ENCODE data around the gene MARCO.
"Not testable (repeated sequence)": the region's sequence is repeated elsewhere in the genome, so short reads cannot be mapped to it uniquely, and the experiment has no call there.

Gene MARCO

GRCh38 chr2:118974103-118974993 lies 32.4 kb downstream of the MARCO start:
- no peak for DNase-seq (ENCODE audit: low spot score)

DNA sequence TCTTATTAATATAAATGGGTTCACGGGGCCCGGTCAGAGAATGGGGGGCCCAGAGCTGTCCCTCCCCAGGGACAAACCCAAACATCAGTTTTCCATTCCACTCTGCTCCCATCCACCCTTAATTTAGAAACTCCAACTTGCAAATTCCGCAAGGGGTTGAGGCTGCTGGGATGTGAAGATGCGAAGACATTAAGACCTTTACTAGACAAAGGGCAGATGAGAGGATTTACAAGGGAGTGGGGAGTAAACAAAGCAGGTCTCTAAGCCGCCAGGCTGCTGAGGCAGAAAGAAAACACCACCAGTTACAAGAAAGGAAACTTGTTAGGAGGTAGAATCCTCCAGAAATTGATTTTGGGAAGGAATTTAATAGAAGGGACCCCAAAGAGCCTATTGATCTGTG lies 33.1 kb downstream of the MARCO start:
- no peak for DNase-seq (ENCODE audit: low spot score)

DNA sequence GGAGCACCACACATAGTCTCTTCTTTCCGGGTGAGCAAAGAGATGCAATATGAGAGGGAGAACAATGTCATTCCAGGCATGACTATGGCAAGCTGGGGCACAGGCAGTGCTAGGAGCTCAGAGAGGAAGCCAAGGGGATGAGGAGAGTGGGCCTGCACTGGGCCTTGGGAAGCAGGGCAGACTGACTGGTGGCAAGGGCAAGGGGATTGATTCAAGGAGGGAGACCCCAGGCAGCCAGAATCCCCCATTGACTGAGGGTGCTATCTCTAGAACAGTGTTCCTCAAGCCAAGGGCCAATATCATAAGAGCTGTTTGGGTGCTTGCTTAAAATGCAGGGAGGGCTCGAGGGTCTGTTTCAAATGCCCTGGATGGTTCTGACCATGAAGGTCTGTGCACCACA lies 36.1 kb downstream of the MARCO start:
- DNase-seq (ENCODE audit: low spot score) = no peak

- DNase-seq (ENCODE audit: low spot score) = no peak
Observed at GRCh38 chr2:118979152-118979861, 37.3 kb downstream of the MARCO start.

DNA sequence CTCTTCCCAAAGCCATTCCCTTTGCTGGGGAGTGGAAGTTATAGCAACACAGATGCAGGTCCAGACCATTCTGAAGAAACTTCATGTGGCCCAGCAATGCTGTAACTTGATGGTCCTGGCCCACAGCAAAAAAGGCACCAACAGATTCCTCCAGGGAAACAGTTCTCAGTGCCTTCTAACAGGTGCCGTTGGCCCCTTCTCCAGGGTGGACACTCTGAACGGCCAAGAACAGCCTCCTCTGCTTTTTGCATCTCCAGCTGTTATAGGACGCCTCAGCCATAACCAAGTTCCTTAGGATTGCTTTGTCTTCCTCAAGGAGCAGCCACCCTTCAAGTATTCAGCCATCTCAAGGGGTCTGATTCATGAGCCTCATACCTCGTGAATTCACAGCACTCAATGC lies 38.0 kb downstream of the MARCO start:
- no peak for DNase-seq (ENCODE audit: low spot score)

DNA sequence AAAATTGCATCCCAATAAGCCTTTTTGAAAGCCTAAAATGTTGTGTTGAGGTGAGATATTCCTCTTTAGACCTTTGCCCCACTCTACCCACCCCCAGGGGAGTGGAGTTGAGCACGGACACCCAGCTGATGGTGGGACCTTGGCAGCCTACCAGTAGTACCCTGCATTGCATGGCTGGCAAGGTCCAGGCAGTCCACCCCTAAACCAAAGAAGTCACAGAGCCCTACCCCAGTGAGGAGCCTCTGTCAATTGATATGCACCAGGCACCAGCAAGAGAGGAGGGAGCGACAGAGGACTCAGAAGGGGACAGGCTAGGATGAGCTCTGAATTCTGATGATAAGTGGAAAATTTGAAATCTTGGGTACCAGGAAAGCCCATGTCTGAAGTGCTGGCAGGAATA lies 38.6 kb downstream of the MARCO start:
- DNase-seq (ENCODE audit: low spot score) = no peak

DNA sequence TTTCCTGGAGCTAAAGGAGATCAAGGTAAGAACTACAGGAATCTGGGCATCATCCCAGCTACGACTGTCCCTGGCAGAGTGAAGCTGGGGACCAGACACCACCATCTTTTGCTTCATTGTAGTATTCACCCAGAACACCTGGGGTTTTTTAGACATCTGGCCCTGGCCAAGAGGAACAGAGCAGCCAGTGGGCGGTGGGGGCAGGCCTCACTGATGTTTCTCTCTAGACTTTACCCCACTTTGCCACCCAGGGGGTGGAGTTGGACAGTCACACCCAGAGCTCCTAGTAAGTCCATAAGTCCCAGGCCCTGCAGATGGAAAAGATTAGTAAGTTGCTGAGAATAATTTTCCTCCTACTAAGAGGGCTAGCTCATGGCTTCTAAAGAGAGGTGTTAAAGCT lies 39.6 kb downstream of the MARCO start:
- DNase-seq (ENCODE audit: low spot score) = no peak

DNA sequence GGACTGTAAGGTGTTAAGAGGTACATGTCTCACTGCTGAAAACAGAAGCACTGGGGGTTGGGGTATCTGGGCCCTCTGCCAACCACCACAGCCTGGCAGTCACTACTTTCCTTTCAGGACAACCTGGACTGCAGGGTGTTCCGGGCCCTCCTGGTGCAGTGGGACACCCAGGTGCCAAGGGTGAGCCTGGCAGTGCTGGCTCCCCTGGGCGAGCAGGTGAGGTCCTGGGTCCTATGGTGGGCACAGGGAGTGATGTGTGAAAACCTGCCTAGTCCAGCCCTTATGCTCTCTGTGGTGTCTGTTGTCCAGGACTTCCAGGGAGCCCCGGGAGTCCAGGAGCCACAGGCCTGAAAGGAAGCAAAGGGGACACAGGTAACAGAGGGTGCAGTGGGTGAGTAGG lies 40.0 kb downstream of the MARCO start:
- DNase-seq (ENCODE audit: low spot score) = no peak

GRCh38 chr2:118983133-118983532 lies 41.1 kb downstream of the MARCO start:
- no peak for DNase-seq (ENCODE audit: low spot score)

DNA sequence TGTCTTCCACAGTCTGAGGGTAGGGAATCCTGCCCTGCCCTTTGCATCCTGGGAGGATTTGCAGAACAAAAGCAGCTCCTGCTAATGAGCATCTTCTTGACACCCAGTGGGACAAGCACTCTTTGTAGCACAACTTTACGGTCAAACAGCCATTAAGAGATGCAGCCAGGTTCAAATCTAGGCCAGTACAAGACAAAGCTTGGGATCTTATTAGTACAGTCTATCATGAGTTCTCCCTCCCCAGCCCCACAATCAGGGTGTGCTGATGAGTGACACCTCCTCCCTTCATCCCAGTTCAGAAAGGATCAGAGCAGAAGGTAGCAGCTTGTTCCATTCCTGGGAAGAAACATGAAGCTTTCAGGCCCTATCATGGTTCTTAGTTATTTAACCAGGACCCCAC lies 41.9 kb downstream of the MARCO start:
- DNase-seq (ENCODE audit: low spot score) = no peak

- DNase-seq (ENCODE audit: low spot score) = no peak
Observed at GRCh38 chr2:118986738-118987137, 44.7 kb downstream of the MARCO start.

DNA sequence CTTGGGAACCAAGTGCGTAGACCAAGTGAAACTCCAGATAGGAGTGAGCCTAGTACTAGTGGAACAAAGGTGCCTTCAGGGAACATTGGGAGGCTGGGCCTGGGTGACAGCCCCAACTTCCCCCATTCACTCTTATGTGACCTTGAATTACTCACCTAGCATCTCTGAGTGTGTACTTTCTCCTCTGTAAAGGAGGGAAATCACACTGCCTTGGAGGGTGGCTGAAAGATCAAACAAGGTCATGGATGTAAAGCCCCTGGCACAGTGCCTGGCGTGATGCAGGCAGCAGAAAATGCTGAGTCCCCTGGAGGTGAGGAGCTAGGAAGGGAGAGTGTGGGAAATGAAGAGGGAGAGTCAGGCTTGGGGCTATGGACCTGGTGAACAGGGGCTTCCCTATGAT lies 45.9 kb downstream of the MARCO start:
- DNase-seq (ENCODE audit: low spot score) = no peak

GRCh38 chr2:118988706-118989105 lies 46.7 kb downstream of the MARCO start:
- no peak for DNase-seq (ENCODE audit: low spot score)

DNA sequence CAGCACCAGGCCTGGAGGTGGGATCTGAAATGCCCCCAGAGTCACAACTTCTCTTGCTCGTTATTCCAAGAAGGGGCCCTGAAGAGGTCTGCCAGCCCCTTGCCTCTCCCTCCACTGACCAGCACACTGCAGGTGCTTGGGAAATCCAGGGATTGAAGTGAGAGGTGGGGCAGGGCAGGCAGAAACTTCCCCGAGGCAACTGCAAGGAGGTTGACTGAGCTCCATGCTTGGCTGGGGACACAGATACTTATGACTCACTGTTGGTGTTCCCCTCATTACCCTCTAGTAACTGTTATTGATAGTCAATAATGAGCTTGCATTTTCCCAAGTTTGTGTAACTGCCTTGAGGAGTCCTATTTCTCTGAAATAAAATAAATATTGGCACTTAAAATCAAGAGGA lies 47.5 kb downstream of the MARCO start:
- DNase-seq (ENCODE audit: low spot score) = no peak

DNA sequence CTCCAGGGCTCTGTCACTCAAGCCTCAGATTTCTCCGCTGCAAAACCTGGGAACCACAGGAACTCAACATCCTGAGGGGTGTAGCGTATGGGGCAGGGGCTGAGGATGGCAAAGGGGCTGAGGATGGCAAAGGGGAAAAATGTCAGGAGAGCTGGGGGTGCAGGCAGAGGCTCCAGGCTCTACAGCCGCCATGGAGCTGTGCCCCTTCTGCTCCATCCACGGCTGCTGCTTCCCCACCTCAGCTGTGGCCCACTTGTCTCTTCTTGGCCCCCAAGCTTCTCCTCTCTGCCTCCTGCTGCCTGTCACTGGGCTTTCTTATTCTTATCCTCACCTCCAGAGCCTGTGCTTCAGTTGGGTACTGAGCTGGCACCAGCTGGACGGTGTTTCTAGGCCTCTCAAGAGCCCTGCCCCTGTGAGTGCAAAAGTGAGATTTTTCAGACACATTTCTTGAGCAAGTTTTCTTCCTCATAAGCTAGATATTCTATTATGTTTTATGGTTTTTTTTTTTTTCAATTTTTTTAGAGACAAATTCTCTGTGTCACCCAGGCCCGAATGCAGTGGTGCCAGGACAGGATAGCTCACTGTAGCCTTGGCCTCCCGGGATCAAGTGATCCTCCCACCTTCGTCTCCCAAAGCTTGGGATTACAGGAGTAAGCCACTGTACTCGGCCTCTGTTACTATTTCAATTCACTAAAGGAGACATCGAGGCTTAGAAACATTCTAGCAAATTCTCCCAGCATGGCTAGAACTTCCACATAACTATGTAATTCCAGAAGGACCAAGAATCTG lies 49.0 kb downstream of the MARCO start:
- no peak for DNase-seq (ENCODE audit: low spot score)

DNA sequence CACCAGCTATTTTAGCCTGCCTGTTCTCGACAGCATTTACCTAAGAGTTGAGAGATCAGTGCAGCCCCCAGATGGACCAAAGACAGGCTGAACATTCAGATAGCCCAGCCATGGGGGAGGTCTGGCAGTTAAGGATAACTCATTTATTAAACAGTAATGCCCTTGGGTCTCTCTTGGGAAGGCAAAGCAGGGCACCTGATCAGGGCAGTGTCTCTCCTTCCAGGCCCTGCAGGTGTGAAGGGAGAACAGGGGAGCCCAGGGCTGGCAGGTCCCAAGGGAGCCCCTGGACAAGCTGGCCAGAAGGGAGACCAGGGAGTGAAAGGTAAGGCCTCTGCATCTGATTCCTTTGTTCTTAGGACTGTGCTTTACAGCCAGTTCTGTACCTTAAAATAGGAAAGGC lies 49.6 kb downstream of the MARCO start:
- DNase-seq (ENCODE audit: low spot score) = no peak

DNA sequence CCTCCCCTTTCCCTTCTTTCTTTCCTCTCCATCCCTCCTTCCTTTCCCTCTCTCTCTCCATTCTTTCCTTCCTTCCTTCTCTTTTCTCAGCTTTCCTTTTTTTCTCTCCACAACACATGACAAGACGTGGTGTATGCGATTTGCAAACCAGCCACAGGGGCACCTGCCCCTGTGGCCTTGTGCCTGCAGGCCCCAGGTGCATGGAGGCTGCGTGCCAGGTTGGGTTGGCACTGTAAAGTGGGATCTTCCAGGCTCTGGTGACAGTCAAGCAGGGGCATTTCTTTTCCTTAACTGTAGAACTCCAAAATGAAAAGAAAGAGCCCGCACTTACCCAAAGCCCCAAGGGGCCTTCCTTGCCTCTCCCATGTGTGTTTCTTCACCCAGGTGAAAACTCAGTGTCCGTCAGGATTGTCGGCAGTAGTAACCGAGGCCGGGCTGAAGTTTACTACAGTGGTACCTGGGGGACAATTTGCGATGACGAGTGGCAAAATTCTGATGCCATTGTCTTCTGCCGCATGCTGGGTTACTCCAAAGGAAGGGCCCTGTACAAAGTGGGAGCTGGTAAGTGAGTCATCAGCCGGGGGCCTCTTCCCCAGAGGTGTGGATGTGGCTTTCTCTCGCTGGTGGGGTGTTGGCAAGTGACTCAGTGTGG lies 50.9 kb downstream of the MARCO start:
- DNase-seq (ENCODE audit: low spot score) = no peak

GRCh38 chr2:118993392-118993752 lies 51.4 kb downstream of the MARCO start:
- DNase-seq (ENCODE audit: low spot score) = no peak

DNA sequence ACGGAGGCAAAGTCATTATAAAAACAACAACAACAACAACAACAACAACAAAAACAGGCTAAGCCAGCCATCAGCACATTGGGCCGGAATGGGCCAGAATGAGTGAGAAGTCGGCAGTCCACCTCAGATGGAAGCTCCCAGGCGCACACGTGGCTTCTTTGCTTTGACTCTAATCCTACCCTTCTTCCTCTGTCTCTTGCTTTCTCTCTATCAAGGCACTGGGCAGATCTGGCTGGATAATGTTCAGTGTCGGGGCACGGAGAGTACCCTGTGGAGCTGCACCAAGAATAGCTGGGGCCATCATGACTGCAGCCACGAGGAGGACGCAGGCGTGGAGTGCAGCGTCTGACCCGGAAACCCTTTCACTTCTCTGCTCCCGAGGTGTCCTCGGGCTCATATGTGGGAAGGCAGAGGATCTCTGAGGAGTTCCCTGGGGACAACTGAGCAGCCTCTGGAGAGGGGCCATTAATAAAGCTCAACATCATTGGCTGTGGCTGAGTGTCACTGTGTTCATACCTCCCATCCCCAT lies 52.2 kb downstream of the MARCO start:
- no peak for DNase-seq (ENCODE audit: low spot score)

GRCh38 chr2:118994778-118995177 lies 52.8 kb downstream of the MARCO start:
- no peak for DNase-seq (ENCODE audit: low spot score)

- DNase-seq (ENCODE audit: low spot score) = not testable (repeated sequence)
Observed at GRCh38 chr2:119003856-119004255, 61.9 kb downstream of the MARCO start.

GRCh38 chr2:119004602-119005001 lies 62.6 kb downstream of the MARCO start:
- DNase-seq (ENCODE audit: low spot score) = no peak
